Activated CD4-positive, alpha-beta T cell treated with anti-CD3 and anti-CD28 coated beads, Interleukin-2, amount 50 U/mL, for 4 hours (primary cell): Measurements from ENCODE around the gene GDPD5.
A peak's percentile ranks its signal among the peaks of the same experiment; 100 is the strongest.

Experiments used
- DNase-seq, 2 experiments: peaks; one replicate each; pipeline ENCODE4 v3.0.0-alpha.2; 2020

The GDPD5 gene

DNA sequence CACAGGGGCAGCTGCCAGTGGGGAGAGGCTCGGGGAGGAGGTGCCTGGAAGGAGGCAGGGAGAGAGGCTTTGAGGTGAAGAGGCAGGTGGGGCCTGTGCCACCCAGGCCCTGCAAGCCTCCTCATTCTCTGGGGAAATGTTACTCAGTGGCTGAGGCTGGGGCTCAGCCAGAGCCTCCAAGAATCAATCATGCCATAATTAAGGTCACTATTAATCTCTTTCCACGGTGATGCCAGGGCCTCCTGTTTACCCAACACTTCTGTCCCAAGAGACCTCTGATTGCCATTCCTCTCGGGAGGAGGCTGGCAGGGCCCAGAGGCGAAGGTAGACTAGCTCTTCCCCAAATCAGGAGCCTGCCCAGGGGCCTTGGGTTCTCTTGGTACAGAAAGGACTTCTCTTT lies 38.4 kb downstream of the GDPD5 start:
- no peak for DNase-seq

DNA sequence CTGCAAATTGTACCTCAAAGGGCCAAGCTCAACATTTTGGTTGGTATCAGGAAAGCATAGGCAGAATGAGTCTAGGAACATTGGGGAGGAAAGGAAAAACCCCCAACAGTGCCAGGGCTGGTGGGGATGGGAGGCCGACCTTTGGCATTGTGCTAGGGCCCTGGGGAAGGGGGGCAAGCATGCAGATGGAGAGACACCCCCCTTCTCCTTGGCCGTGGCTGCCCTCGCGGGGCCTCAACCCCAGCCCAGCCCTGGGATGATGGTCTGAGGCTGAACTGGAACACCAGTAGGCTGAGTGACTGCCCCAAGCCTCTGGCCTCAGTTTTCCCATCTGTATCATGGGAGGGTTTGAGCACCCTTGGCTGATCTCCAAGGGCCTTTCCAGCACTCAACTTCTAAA lies 40.0 kb downstream of the GDPD5 start:
- DNase-seq, result no peak

DNA sequence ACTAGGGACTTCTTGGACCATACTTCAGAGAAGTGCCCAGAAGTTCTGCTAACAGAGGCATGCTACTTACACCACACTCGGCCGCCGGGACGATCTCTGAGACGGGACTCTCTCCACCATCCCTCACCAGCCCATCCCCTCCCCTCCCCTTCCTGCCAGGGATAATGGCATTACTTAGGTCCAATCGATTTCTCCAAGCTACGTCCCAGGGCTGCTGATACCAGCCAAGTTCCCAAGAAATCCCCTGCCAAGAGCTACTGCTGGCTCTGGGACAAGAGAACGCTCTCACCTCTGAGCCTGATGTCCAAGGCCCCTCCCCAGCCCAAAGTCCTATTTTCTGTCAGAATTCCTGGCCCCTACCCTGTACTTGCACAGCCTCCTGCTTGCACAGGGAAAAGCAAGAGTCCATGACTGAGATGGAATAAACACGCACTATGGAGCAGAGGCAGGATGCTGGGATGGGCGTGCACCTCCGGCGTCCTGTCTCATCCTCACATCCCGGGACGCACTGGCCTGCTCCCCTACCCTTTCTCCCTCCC lies 42.7 kb downstream of the GDPD5 start:
- no peak for DNase-seq

DNA sequence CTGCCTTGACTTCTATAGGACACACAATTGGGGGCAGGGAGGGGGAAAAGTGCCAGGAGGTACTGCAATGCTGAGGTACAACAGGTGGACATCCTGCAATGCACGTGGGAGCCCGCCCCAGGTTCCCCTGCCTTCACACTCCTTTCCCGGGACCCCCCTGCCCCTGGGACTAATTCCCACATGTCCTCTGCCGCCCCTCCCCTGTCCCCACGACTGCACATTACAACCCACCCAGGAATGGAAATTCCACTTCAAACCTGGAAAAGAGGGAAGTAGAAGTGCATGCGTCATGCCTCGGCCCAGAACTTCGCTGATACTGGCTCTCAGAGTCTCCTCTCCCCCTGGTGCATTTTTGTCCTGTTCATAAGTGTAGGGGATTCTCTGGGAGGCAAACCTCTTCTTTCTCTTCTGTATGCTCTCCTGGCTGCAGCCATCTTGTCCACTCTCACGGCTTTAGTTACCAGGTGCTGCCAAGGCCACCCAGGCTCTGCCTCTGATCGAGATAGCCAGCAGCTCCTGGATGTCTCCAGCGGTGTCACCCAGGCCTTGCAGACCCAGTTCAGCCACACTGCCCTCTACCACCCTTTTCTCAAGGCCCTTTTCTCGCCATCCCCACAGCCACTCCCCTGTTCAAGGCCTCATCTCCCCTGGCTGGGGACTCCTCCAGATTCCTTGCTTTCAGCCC lies 43.7 kb downstream of the GDPD5 start:
- no peak for DNase-seq

DNA sequence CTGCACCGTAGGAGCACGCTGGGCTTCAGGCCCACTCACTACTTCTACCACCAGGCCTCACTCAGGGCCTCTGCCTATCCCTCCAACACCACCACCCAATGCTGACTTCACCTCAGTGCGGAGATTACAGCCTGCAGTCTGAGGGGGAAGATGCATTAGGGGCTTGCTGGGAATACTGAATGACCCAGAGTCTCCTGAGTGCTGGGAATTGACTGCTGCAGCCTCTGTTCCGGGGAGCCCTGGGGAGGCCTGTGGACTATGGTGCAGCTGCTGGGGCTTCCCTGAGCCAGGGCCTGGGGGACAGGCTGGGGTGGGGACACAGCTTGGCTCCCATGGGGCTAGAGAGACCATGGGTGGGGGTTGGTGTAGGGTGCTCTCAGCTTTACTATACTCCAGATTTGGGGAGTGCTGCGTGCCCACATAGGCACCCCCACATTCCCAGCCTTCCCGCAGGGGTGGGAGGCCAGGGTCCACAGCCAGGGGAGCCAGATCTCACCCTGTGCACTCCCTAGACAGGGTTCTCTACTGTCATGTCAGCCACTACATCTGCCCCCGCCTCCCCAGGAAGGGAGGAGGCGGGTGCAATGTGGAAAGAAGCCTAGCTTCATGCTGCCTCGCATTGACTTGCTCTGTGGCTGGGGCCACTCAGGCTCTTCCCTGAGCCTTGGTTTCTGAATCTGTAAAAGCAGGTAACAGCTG lies 44.4 kb downstream of the GDPD5 start:
- DNase-seq, result no peak

DNA sequence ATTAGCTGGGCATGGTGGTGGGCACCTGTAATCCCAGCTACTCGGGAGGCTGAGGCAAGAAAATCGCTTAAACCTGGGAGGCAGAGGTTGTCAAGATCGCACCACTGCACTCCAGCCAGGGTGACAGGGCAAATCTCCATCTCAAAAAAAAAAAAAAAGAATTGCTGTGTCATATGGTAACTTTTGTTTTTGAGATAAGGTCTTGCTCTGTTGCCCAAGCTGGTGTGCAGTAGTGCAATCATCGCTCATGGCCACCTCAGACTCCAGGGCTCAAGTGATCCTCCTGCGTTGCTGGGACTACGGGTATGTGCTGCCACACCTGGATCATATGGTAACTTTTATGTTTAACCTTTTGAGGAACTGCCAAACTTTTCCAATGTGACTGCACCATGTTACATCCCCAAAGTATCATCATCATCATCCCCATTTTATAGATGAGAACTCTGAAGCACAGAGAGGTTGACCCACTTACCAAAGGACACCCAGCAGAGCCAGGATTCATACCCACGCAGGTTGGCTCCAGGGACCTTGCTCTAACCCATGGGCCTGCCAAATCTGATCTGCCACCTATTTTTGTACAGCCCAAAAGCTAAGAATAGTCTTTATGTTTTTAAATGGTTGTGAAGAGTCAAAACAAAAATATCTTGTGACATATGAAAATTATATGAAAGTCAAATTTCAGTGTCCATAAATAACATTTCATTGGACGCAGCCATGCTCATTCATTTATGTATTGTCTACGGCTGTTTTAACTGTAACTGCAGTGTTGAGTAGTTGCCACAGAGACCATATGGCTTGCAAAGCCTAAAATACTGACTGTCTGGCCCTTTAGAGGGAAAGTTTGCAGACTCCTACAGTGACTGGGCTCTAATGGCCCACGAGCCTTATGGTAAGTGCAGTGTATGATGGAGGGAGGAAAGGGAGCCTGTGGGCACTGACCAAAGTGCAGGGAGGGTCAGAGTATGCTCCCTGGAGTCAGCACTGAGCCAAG lies 45.3 kb downstream of the GDPD5 start:
- no peak for DNase-seq

DNA sequence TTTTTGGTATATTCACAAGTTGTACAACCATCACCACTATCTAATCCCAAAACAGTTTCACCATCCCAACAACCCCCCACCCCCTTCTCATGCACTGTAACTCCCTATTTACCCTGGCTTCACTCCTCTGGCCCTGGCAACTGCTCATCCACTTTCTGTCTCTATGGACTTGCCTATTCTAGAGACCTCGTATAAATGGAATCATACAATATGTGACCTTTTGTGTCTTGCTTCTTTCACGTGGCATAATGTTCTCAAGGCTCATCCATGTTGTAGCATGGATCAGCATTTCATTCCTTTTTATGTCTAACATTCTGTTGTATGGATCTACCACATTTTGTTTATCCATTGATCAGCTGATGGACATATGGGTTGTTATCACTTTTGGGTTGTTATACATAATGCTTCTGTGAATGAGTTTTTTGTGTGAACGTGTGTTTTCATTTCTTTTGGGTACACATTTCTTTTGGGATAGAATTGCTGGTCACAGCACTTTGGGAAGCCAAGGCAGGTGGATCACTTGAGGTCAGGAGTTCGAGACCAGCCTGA lies 46.1 kb downstream of the GDPD5 start:
- DNase-seq, result no peak

DNA sequence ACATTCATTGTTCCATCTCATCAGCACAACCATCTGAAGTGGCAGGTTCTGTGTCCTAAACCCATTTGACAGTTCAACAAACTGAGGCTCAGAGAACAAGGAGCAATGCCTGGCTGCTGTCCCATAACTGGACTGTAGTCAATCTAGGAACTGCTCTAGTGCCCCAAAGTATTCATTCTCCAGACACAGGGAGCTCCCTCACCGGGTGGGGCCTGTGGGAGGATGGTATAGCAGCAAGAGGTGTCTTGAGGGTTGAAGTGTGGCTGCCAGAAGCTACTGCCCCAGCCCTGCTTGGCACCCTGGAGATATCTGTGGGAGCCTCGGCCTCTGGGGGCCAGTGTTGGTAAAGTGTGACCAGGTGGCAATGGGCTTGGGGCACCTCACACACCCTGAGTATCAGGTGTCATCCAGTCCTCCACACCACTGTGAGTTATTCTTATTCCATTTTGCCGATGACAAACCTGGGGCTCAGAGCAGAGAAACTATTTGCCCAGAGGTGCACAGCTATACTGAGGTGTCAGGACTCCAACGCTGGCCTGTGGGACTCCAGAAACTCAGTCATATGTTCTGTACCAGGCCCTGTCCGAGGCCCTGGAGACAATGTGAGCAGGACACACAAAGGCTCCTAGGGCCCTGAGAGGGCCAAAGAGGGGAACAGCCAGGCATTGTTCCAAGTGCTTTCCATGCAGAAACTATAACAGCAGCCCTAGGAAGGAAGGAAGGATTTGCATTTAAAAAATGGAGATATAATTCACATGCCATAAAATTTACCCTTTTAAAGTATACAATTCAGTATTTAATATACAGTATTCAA lies 46.8 kb downstream of the GDPD5 start:
- DNase-seq, result no peak

DNA sequence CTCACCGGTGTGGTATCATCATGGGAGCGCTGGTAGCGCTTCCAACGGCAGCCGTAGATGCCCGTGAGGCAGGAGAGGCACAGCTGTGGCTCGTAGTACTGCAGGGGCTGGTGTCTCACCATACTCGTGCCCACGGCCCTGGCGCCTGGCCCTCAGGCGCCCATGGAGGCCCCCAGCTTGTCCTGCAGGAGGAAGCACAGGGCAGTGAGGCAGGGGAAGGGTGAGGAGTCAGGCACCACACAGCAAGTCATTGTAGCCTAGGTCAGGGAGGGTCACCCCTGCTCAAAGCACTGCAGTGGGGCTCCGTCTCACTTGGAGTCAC lies 48.2 kb downstream of the GDPD5 start:
- no peak for DNase-seq

DNA sequence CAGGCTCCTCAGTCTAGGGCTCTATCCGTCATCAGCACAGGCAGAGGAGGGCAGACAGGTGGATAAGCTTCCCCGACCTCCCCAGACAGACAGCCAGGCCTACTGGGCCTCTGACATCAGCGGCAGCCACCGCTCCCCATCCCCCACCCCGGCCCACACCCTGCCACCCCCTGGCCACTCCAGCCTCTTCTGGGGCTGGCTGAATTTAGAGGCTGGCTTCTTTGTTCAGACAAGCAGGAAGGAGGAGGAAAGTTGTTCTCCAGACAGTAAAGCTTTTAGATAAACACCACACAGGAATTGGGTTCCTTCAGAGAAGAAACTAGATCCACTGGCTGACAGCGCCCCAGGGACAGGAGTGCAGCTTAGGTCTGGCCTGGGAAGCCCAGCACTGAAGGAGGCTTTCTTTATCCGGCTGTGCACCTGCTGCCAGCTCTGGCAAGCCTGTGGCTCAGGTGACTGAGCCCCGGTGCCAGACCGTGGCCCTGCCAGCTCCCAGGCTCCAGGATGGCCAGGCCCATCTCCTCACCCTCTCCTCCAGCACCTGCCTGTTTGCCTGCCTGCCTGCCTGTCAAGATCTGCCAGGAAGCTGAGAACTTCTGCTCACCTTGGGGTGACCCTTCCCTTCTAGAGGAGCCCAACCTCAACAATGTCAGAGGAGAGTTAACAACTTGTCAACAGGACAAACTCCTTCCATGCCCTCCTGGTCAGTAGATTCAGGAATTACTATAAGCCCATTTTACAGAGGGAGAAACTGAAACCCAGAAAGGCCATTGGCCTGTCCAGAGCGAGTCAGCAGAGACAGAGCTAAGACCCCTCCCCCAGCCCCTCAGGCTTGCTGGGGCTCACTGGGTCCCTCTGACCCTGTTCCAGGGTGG lies 48.8 kb downstream of the GDPD5 start:
- DNase-seq, result no peak

DNA sequence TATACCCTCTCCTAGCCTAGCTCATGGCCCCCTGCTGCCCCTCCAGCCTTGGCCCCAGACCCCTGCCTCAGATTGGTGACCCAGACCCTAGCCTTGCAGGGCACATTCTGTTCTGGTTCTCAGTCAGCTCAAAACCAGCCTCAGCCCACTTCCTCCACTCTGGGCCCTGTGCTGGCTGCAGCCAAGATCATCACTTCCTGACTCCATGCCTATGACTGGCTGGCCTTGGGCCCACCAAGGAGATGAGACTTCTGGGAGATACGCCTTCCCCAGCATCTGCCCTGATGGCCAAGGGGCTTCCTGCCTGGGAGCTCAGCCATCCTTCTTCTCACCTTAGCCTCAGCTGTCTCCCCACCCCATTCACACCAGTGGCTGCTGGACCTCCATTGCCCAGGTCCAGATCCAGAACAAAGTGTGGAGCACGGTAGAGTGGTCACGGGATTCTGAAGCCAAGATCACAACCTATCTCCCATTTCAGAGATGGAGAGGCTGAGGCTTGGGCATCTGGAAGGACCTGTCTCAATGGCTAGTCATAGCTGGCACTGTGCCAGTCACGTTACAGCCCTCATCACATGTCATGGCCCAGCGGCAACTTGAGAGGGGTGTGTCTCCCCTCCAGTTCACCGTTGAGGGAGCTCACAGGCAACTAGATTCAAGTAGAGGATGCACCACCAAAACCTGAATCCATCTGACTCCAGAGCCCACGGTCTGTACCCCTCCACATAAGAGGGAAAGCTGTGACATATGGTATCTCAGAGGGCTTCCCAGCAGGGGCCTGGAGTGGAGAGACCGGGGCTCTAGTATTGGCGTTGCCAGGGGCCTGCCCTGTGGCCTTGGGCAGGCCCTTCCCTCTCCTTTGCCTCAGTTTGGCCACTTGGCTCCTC lies 49.7 kb downstream of the GDPD5 start:
- DNase-seq, result no peak

DNA sequence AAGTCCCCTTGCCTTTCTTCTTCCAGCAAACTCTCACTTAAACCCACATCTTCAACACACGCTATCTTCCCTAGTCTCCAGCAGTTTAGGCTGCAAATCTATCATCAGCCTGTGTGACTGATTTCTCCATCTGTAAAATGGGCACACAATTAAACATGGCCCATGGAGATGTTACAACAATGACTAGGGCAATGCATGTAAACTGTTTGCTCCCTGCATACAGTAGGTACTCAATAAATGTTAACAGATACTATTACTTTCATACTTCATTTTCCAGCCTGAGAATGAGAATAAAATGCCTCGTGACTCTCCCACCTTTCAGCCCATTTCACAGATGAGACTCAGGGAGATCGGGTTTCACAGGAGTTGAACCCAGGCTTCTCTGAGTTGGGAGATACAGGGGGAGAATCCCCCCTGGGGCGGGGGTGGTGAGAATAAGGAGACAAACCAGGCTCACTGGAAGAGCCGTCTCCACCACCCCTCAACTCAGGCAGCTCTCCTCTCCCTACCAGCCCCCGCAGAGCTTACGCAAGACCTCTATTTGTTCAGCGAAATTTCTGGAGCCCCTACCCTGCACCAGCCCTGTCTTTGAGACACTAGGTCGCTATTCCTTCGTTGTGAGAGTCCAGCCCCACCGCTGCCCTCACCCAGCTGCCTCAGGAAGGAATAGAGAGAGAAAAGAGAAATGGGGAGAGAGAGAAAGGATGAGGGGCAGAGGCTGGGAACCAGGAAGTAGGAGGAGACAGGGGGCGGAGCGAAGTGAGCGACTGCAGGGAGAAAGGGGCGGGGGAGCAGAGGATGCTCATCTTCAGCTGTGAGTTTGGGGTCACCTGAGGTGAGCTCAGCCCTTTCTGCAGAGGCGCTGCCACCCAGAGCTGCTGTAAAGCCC lies 50.6 kb downstream of the GDPD5 start:
- peak; percentile 45 for DNase-seq

DNA sequence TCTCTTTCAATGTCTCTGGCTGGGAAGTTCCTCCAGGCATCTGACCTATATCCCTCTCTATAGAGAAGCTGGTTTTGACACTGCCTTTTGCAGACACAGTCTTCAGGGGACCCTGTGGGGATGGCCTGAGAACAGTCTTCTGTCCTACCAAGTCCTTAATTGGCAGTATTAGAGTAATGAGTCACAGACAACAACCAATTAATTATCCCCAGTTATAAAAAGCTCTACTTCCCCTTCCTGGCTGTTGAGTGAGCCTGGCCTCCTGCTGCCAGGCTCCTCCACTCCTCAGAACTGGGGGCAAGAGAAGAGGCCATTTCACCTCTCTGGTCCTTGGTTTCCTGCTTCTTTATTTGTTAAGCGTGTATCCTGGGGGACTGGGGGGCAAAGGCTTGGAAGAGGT lies 51.5 kb downstream of the GDPD5 start:
- DNase-seq, result no peak

DNA sequence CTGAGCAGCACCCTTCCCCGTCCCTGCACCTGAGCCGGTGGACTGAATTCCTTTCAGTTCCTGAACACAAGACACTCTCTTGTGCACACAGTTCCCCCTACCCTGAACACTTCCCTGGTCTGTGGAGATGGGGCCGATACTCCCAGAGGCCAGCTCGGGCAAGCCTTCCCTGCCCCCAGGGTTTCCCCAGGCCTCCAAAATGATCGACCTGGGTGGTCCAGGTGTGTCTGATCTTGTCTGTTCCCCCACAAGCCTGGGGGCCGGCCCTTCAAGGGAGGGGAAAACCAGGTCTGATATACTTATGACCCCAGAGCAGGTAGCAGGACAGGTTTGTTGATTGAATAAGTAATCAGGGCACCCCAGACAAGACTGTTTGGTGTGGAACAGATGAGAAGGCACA lies 52.1 kb downstream of the GDPD5 start:
- DNase-seq, result no peak

DNA sequence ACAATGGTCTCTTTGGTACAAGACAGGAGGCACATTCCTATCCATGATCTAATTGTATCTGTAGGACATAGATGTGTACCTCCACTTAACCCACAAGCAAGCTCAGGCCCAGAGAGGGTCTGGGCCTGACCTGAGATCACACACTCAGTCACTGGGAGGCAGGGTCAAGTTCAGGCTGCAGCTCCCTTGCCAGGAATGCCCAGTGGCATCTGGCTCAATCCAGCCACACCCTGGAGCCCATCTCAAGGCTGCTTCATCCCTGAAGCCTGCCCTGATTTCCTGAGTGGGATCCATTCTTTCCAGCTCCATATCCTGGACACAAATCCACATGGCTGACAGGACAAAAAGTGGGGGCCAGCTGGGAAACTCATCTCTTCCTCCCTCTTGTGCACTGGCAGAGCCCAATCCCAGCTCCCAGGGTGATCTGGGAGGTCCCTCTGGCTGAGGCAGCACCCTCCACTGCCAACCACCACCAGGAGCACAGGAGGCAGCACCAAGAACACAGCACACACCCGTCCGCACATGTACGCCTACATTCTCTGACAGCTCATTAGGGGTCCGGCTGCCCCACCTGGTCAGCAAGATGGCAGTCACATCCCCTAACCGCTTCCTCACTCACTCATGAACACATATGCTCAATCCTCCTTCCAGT lies 53.5 kb downstream of the GDPD5 start:
- DNase-seq, result no peak

DNA sequence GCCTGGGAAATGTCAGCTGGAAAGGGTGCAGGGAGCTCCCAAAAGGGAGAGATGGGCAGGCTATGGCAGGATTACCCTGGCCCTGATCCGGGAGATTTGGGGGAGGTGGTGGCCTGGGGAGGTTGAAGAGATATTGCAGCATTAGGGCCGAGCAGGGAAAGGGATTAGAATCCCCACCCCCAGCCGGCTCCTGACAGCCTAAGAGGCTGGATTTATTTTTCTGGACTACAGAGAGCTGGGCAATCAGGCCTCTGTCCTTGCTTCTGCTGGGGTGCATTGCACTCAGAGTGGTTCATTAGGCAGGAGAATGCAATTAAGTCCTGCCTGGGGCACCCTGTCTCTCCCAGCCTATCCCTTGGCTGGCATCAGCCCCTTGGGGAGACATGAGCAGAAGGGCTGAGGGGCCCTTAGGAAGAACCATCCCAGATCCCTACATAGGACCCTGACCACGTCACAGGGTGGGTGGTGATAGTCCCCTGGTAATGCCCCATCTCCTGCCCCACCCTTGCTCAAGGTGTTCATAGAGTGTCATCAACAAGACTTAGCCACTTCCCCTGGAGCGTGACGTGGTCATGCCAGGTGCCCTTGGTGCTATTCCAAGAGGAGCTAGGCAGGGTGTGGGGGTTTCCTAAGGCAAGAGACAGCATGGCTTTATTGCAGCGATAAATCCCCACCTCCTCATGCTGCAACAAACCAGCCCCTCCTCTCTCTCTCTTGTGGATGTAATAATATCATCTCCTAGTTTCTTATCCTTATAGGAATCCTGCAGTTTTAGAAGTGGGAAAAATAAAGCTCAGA lies 54.4 kb downstream of the GDPD5 start:
- no peak for DNase-seq

DNA sequence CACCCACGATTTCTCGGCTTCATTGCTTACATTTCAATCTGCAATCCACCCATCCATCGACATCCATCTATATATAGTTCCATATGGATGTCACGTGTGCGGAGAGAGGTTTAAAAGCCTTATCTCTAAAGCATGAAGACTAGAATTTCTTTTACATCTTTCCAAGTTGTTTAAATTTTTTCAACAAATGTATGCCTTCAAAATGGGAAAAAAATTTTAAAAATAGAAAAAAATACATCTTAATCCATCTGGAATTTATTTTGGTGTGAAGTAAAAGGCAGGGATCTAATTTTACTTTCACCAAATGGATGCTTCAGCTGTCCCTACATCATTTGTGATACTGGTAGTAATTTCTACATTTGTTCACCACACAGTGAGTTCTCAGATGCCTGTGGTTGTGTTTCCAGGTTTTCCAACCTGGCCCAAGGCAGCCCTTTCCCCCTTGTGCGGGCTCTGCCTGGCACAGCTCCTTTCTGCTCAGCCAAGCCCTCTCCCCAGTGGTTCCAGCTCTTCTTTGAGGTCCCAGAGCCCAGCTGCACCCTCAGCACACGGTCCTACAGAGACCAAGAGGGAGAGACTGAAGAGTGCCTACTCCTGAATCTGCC lies 55.2 kb downstream of the GDPD5 start:
- DNase-seq, result no peak
